ENCODE data around the gene CSDE1. TPM values are rescaled to one million over a fixed set of nuclear protein-coding genes. Genes with fewer than 3 reads are reported as not detected.
A peak's percentile ranks its signal among the peaks of the same experiment; 100 is the strongest.

The CSDE1 gene
- total RNA-seq, 6 experiments from 2014 or later: 508 to 582 (median 527) TPM

GRCh38 chr1:114671011-114671938 is 86.5 kb downstream of the CSDE1 start:
- peak; percentile 70 for TF ChIP-seq CTCF (IDR thresholded peaks at IDR 0.05)
- Mint-ChIP-seq H3K9me3 (no peaks in the 10 kb centered on the region), H3K36me3 (ENCODE audit: low read depth) (no peaks in the 10 kb centered on the region), H3K27ac (no peak overlapping the region), H3K4me3 (peak overlapping the region; percentile 95; the same call in 1 of the 2 replicates), H3K27me3 (ENCODE audit: insufficient read depth) (peaks cover 5% of the 10 kb centered on the region; the same call in 1 of the 2 replicates), H3K4me1 (ENCODE audit: low read depth) (peaks cover 12% of the 10 kb centered on the region)
- DNase-seq: peak; percentile 4

GRCh38 chr1:114670083-114671010 is 87.4 kb downstream of the CSDE1 start:
- DNase-seq: peak; percentile 89
- Mint-ChIP-seq H3K4me3 (peak overlapping the region; percentile 95), H3K27me3 (ENCODE audit: insufficient read depth) (peaks cover 5% of the 10 kb centered on the region; the same call in 1 of the 2 replicates), H3K4me1 (ENCODE audit: low read depth) (peaks cover 12% of the 10 kb centered on the region), H3K27ac (peak overlapping the region; percentile 99), H3K36me3 (ENCODE audit: low read depth) (no peaks in the 10 kb centered on the region), H3K9me3 (no peaks in the 10 kb centered on the region)
- peak; percentile 60 for TF ChIP-seq CTCF (IDR thresholded peaks at IDR 0.05)

GRCh38 chr1:114669562-114670082 is 88.2 kb downstream of the CSDE1 start, which contains the start of gene DENND2C:
Gene DENND2C, minus strand, starts transcription at chr1:114670049. Its CDS starts 44,065 bp downstream, at chr1:114625984.
- DNase-seq: no peak
- 0 out of 2 replicates have a peak, but pooled peaks cover 2% of the 10 kb centered on the region for H3K27me3 Mint-ChIP-seq (ENCODE audit: insufficient read depth)

GRCh38 chr1:114668784-114669561 is 88.8 kb downstream of the CSDE1 start:
- Mint-ChIP-seq H3K36me3 (ENCODE audit: low read depth) (no peaks in the 10 kb centered on the region), H3K27ac (peak overlapping the region; percentile 99), H3K4me3 (peak overlapping the region; percentile 95), H3K4me1 (ENCODE audit: low read depth) (peaks cover 12% of the 10 kb centered on the region), H3K9me3 (no peaks in the 10 kb centered on the region), H3K27me3 (ENCODE audit: insufficient read depth) (no peaks in the 10 kb centered on the region)
- DNase-seq: peak; percentile 13
- TF ChIP-seq CTCF (IDR thresholded peaks at IDR 0.05): no peak

More at GRCh38 chr1:114669562-114670082, 88.2 kb downstream of the CSDE1 start, which contains the start of gene DENND2C:
- Mint-ChIP-seq H3K27ac (peak within 1 kb of the TSS; percentile 99), H3K4me3 (peak within 1 kb of the TSS; percentile 95), H3K9me3 (no peaks in the 10 kb centered on the region), H3K4me1 (ENCODE audit: low read depth) (peaks cover 12% of the 10 kb centered on the region), H3K36me3 (ENCODE audit: low read depth) (no peaks in the 10 kb centered on the region)
- no peak for TF ChIP-seq CTCF (IDR thresholded peaks at IDR 0.05)
